SK-N-SH (cell line): ENCODE measurements around the gene PTPA. TPM values are rescaled to one million over a fixed set of nuclear protein-coding genes. Genes with fewer than 3 reads are reported as not detected.

Experiments used
- CTCF ChIA-PET: fragments of 300-600, 350-600 bp; formaldehyde crosslinking; extraction: SDS; loops from one replicate; lab custom pipeline; 2021; lab: Yijun Ruan, JAX
- POLR2A ChIA-PET: fragments of 350-600 bp; sonication (Branson Sonifier 250); formaldehyde crosslinking; extraction: SDS; loops from one replicate; lab custom pipeline; 2020; ENCODE audit warnings: antibody characterized with exemption, inconsistent platforms; lab: Yijun Ruan, JAX
- DNase-seq: peaks from one replicate; pipeline ENCODE4 v3.0.0; 2012
- H2AFZ ChIP-seq: fragments of 200-600 bp; sonication (generic); 2 replicates; pipeline ENCODE4 v1.8.1; 2016; ENCODE audit warnings: antibody characterized with exemption, mild to moderate bottlenecking, low read depth
- H3F3A ChIP-seq: fragments of 200-600 bp; sonication (generic); replicated peaks from 2 replicates; pipeline ENCODE3; 2016; ENCODE audit warnings: antibody characterized with exemption, mild to moderate bottlenecking; ENCODE audit not compliant: insufficient read depth
- H3K27ac ChIP-seq, 2 experiments: fragments of 200-500 bp in 1 of 2; fragments of 200-600 bp in 1 of 2; sonication (Bioruptor generic) in 1 of 2; sonication (generic), shearing (Covaris generic) in 1 of 2; 2 replicates each; pipeline versions ENCODE4 v1.5.1 to v1.6.1; 2014 to 2016; ENCODE audit warnings: low read depth in 2 of 2, inconsistent platforms in 1 of 2, low read length in 1 of 2, mild to moderate bottlenecking in 1 of 2, mixed read lengths in 1 of 2
- H3K27me3 ChIP-seq: fragments of 200-600 bp; sonication (generic), shearing (Covaris generic); 2 replicates; pipeline ENCODE4 v1.6.1; 2016; ENCODE audit warnings: mixed run types; ENCODE audit not compliant: insufficient read depth
- H3K36me3 ChIP-seq, 2 experiments: fragments of 200-500 bp in 1 of 2; fragments of 200-600 bp in 1 of 2; sonication (Bioruptor generic) in 1 of 2; sonication (generic) in 1 of 2; replicated peaks in 1 of 2; 2 replicates each; pipeline versions ENCODE3 to v1.5.1; 2014 to 2016; ENCODE audit warnings: low read length in 1 of 2, mild to moderate bottlenecking in 1 of 2; ENCODE audit not compliant: insufficient read depth in 2 of 2, control insufficient read depth in 1 of 2
- H3K4me1 ChIP-seq, 2 experiments: fragments of 200-500 bp in 1 of 2; fragments of 200-600 bp in 1 of 2; sonication (Bioruptor generic) in 1 of 2; sonication (generic), shearing (Covaris generic) in 1 of 2; 2 replicates each; pipeline versions ENCODE4 v1.5.1 to v1.6.1; 2014 to 2016; ENCODE audit warnings: low read depth in 1 of 2, low read length in 1 of 2, mixed run types in 1 of 2; ENCODE audit not compliant: insufficient read depth in 2 of 2, control insufficient read depth in 1 of 2
- H3K4me2 ChIP-seq: fragments of 200-600 bp; sonication (generic), shearing (Covaris generic); 2 replicates; pipeline ENCODE4 v1.6.1; 2017; ENCODE audit warnings: mixed run types
- H3K4me3 ChIP-seq, 2 experiments: fragments of 200-500 bp in 1 of 2; fragments of 200-600 bp in 1 of 2; sonication (Bioruptor generic) in 1 of 2; sonication (generic), shearing (Covaris generic) in 1 of 2; 2 replicates each; pipeline versions ENCODE4 v1.5.1 to v1.8.1; 2014 to 2016; ENCODE audit warnings: low read depth in 2 of 2, inconsistent platforms in 1 of 2, low read length in 1 of 2, mild to moderate bottlenecking in 1 of 2, mixed read lengths in 1 of 2, moderate library complexity in 1 of 2
- H3K79me2 ChIP-seq: fragments of 200-600 bp; sonication (generic); 2 replicates; pipeline ENCODE4 v1.8.1; 2017; ENCODE audit warnings: mild to moderate bottlenecking; ENCODE audit not compliant: insufficient read depth
- H3K9ac ChIP-seq: fragments of 200-600 bp; sonication (generic); 2 replicates; pipeline ENCODE4 v1.6.1; 2017; ENCODE audit warnings: mixed run types
- H3K9me2 ChIP-seq: fragments of 200-600 bp; sonication (generic); 2 replicates; pipeline ENCODE4 v1.6.1; 2017; ENCODE audit warnings: mixed run types
- H3K9me3 ChIP-seq: fragments of 200-600 bp; sonication (generic); 2 replicates; pipeline ENCODE4 v1.6.1; 2017; ENCODE audit warnings: mixed run types, mild to moderate bottlenecking, moderate library complexity
- H4K20me1 ChIP-seq: fragments of 200-600 bp; sonication (generic); 2 replicates; pipeline ENCODE4 v1.6.1; 2017; ENCODE audit warnings: mild to moderate bottlenecking, mixed run types; ENCODE audit not compliant: insufficient read depth
- ELF1 ChIP-seq: IDR thresholded peaks from 2 replicates; pipeline ENCODE4 v1.4.0; 2012
- EZH2phosphoT487 ChIP-seq: fragments of 200-600 bp; sonication (generic); IDR thresholded peaks from 2 replicates; pipeline ENCODE4 v1.6.1; 2017; ENCODE audit warnings: low read depth, mixed run types, mild to moderate bottlenecking, antibody characterized with exemption, moderate library complexity, borderline replicate concordance
- FOXJ3 ChIP-seq: sonication (generic); formaldehyde crosslinking; IDR thresholded peaks from 2 replicates; pipeline ENCODE4 v1.5.1; 2020; ENCODE audit warnings: mild to moderate bottlenecking, missing genetic modification reagents
- JUND ChIP-seq: IDR thresholded peaks from 2 replicates; pipeline ENCODE4 v1.4.0; 2012
- NRF1 ChIP-seq: IDR thresholded peaks from 2 replicates; pipeline ENCODE4 v1.6.1; 2012; ENCODE audit warnings: low read depth, mild to moderate bottlenecking, low read length
- POLR2AphosphoS5 ChIP-seq: IDR thresholded peaks from 2 replicates; pipeline ENCODE4 v1.6.1; 2012; ENCODE audit warnings: low read depth, low read length
- RFX5 ChIP-seq: IDR thresholded peaks from 2 replicates; pipeline ENCODE4 v1.6.1; 2012; ENCODE audit warnings: mild to moderate bottlenecking, improper control_type of control experiment, low read length
- SIN3A ChIP-seq: IDR thresholded peaks from 2 replicates; pipeline ENCODE4 v1.6.1; 2012; ENCODE audit warnings: low read depth, mild to moderate bottlenecking, low read length, moderate library complexity, borderline replicate concordance
- TAF1 ChIP-seq: IDR thresholded peaks from 2 replicates; pipeline ENCODE4 v1.6.1; 2012; ENCODE audit warnings: low read depth, mild to moderate bottlenecking, low read length, moderate library complexity, borderline replicate concordance
- WGBS: methylation state at CpG from one replicate; pipeline ENCODE4 v1.1.6; 2017; ENCODE audit warnings: low lambda C conversion rate; 5-methylcytosine and 5-hydroxymethylcytosine counted together
- polyA plus RNA-seq, 3 experiments: library from polyadenylated mRNA; depleted of rRNA; stranded (reverse); fragments of >200 nt; gene quantifications; 2 replicates each; pipeline ENCODE4 v1.2.3, GENCODE V29; 2012
- TF ChIP-seq, protein P1 (sequence below): IDR thresholded peaks from 2 replicates; pipeline ENCODE4 v1.6.1; 2012; ENCODE audit warnings: mild to moderate bottlenecking, low read depth, low read length, moderate library complexity
- TF ChIP-seq, protein P2 (sequence below): IDR thresholded peaks from 2 replicates; pipeline ENCODE4 v1.4.0; 2012; ENCODE audit warnings: low read depth, borderline replicate concordance
- TF ChIP-seq, protein P3 (sequence below): fragments of 200-600 bp; sonication (generic); IDR thresholded peaks from 2 replicates; pipeline ENCODE4 v1.6.1; 2017; ENCODE audit warnings: antibody characterized with exemption, mild to moderate bottlenecking, moderate library complexity

The PTPA gene
- polyA plus RNA-seq, 1 of the 3 experiments (the other 2 are of a cell fraction): 130 TPM

DNA sequence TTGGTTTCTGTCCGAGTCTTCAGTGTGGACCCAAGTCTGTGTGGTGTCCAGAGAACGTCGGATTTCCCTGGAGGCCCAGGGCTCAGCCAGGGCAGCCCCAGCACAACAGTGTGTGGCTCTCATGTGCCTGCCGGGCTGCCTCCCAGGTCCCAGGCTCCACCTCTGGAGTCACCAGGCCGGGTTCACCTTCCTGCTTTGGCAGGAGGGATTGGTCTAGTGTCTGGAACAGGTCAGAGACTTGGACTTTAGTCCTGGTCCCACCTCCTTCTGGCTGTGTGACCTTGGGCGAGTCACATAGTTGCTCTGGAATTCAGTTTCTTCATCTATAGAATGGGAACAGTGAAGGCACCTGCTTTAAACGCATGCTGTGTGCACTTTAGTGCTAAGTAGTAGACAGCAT, 27.1 kb upstream of the PTPA start:
- no peaks in the 10 kb centered on the region for H4K20me1 ChIP-seq
- no peak overlapping the region for H3K9ac ChIP-seq
- H3K79me2 ChIP-seq: peaks cover 18% of the 10 kb centered on the region
- no peak overlapping the region for H3K4me2 ChIP-seq
- ChIA-PET CTCF (no interaction called here), POLR2A (no interaction called here)
- H3K4me3 ChIP-seq: no peak overlapping the region
- H3K9me2 ChIP-seq: no peaks in the 10 kb centered on the region
- no peak overlapping the region for H2AFZ ChIP-seq
- no peak for DNase-seq
- no peaks in the 10 kb centered on the region for H3K9me3 ChIP-seq
- TF ChIP-seq ELF1: no peak
- no peak for TF ChIP-seq TAF1
- no peak for TF ChIP-seq NRF1
- TF ChIP-seq, protein P1, sequence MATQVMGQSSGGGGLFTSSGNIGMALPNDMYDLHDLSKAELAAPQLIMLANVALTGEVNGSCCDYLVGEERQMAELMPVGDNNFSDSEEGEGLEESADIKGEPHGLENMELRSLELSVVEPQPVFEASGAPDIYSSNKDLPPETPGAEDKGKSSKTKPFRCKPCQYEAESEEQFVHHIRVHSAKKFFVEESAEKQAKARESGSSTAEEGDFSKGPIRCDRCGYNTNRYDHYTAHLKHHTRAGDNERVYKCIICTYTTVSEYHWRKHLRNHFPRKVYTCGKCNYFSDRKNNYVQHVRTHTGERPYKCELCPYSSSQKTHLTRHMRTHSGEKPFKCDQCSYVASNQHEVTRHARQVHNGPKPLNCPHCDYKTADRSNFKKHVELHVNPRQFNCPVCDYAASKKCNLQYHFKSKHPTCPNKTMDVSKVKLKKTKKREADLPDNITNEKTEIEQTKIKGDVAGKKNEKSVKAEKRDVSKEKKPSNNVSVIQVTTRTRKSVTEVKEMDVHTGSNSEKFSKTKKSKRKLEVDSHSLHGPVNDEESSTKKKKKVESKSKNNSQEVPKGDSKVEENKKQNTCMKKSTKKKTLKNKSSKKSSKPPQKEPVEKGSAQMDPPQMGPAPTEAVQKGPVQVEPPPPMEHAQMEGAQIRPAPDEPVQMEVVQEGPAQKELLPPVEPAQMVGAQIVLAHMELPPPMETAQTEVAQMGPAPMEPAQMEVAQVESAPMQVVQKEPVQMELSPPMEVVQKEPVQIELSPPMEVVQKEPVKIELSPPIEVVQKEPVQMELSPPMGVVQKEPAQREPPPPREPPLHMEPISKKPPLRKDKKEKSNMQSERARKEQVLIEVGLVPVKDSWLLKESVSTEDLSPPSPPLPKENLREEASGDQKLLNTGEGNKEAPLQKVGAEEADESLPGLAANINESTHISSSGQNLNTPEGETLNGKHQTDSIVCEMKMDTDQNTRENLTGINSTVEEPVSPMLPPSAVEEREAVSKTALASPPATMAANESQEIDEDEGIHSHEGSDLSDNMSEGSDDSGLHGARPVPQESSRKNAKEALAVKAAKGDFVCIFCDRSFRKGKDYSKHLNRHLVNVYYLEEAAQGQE: no peak
- no peak for TF ChIP-seq POLR2AphosphoS5
- no peak for TF ChIP-seq JUND
- TF ChIP-seq EZH2phosphoT487: no peak
- TF ChIP-seq, protein P2, sequence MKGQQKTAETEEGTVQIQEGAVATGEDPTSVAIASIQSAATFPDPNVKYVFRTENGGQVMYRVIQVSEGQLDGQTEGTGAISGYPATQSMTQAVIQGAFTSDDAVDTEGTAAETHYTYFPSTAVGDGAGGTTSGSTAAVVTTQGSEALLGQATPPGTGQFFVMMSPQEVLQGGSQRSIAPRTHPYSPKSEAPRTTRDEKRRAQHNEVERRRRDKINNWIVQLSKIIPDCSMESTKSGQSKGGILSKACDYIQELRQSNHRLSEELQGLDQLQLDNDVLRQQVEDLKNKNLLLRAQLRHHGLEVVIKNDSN: no peak
- no peak for TF ChIP-seq FOXJ3 (CRISPR knock-in tag)
- no peak for TF ChIP-seq RFX5
- TF ChIP-seq, protein P3, sequence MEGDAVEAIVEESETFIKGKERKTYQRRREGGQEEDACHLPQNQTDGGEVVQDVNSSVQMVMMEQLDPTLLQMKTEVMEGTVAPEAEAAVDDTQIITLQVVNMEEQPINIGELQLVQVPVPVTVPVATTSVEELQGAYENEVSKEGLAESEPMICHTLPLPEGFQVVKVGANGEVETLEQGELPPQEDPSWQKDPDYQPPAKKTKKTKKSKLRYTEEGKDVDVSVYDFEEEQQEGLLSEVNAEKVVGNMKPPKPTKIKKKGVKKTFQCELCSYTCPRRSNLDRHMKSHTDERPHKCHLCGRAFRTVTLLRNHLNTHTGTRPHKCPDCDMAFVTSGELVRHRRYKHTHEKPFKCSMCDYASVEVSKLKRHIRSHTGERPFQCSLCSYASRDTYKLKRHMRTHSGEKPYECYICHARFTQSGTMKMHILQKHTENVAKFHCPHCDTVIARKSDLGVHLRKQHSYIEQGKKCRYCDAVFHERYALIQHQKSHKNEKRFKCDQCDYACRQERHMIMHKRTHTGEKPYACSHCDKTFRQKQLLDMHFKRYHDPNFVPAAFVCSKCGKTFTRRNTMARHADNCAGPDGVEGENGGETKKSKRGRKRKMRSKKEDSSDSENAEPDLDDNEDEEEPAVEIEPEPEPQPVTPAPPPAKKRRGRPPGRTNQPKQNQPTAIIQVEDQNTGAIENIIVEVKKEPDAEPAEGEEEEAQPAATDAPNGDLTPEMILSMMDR: no peak
- peaks cover 3 to 31% of the 10 kb centered on the region in 2 experiments for H3K36me3 ChIP-seq
- peaks cover 9 to 21% of the 10 kb centered on the region in 2 experiments; a peak in 2 of 4 replicates for H3K4me1 ChIP-seq
- WGBS: 79% methylated on average over 7 of the region's 7 CpGs
- H3F3A ChIP-seq: no peaks in the 10 kb centered on the region
- no peak overlapping the region for H3K27ac ChIP-seq
- H3K27me3 ChIP-seq: no peaks in the 10 kb centered on the region

DNA sequence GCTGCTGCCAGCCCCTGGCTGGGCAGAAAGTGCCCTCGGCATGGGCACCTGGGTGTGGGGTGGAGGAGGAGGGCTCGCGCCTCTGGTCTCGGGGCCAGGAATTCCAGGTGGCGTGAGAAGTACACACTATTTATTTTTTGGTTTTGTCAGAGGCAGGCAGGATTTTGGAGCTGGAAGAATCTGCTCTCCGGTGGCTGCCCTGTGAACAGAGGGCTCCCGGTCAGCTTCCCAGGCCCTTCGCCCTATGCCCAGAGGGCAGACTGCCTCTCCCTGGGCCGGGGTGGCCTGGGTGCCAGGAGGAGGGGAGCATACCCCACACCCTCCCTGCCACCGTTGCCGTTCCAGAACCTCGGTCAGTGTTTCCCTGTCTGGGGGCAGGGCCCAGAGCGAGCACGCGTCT, 22.0 kb upstream of the PTPA start:
- Histone ChIP-seq H3F3A (no peaks in the 10 kb centered on the region), H3K27ac (no peak overlapping the region), H3K79me2 (no peaks in the 10 kb centered on the region; the same call in 1 of the 2 replicates), H3K27me3 (no peaks in the 10 kb centered on the region), H2AFZ (no peak overlapping the region), H3K9me3 (no peaks in the 10 kb centered on the region), H4K20me1 (no peaks in the 10 kb centered on the region), H3K9me2 (no peaks in the 10 kb centered on the region), H3K4me3 (no peak overlapping the region), H3K4me2 (no peak overlapping the region), H3K9ac (no peak overlapping the region), H3K36me3 (peaks cover 3 to 41% of the 10 kb centered on the region in 2 experiments), H3K4me1 (no peaks in the 10 kb centered on the region; a peak in 1 of 4 replicates)
- WGBS: 88% methylated on average over 5 of the region's 15 CpGs
- TF ChIP-seq FOXJ3 (CRISPR knock-in tag) (no peak), SIN3A (no peak)
- no peak for DNase-seq
- CTCF ChIA-PET: interaction anchor here (1.9 kb wide), 1 partner anchor 14 kb away, joined by 5 read pairs; no protein-coding TSS in a partner anchor
- POLR2A ChIA-PET: no interaction called here
